ENCODE results near the gene ALPL. TPM values are rescaled to one million over a fixed set of nuclear protein-coding genes. Genes with fewer than 3 reads are reported as not detected.

ALPL gene
- total RNA-seq, 4 donors from 2014 or later, result 5.3 to 52.8 (median 16.8) TPM

GRCh38 chr1:21619375-21619947, 110.2 kb downstream of the ALPL start:
- no peak for ATAC-seq (ENCODE audit: low FRiP score)
- no peak for DNase-seq (ENCODE audit: low spot score)
- TF ChIP-seq CTCF (IDR thresholded peaks at IDR 0.05), result no peak

GRCh38 chr1:21620011-21620410, 110.8 kb downstream of the ALPL start:
- DNase-seq (ENCODE audit: low spot score), result no peak
- no peak for ATAC-seq (ENCODE audit: low FRiP score)
- TF ChIP-seq CTCF (IDR thresholded peaks at IDR 0.05), result no peak

GRCh38 chr1:21620496-21620895, 111.3 kb downstream of the ALPL start:
- DNase-seq (ENCODE audit: low spot score) (no peak), ATAC-seq (ENCODE audit: low FRiP score) (no peak)
- TF ChIP-seq CTCF (IDR thresholded peaks at IDR 0.05), result no peak

- DNase-seq (ENCODE audit: low spot score) (no peak), ATAC-seq (ENCODE audit: low FRiP score) (no peak)
- no peak for TF ChIP-seq CTCF (IDR thresholded peaks at IDR 0.05)
Measured at GRCh38 chr1:21621051-21621450, 111.8 kb downstream of the ALPL start.

- ATAC-seq (ENCODE audit: low FRiP score) (peak; percentile 2), DNase-seq (ENCODE audit: low spot score) (no peak)
- TF ChIP-seq CTCF (IDR thresholded peaks at IDR 0.05), result no peak
Measured at GRCh38 chr1:21621761-21622436, 112.7 kb downstream of the ALPL start.

GRCh38 chr1:21622466-21623315, 113.5 kb downstream of the ALPL start:
- TF ChIP-seq CTCF (IDR thresholded peaks at IDR 0.05), result no peak
- ATAC-seq (ENCODE audit: low FRiP score), result peak; percentile 49
- no peak for DNase-seq (ENCODE audit: low spot score)

Data from omental fat pad (tissue), 4 donors.